ENCODE data around the gene CASP6. TPM values are rescaled to one million over a fixed set of nuclear protein-coding genes. Genes with fewer than 3 reads are reported as not detected.

The CASP6 gene
- total and polyA plus RNA-seq, 2 of the 8 experiments (the other 6 are each of a cell fraction or from before 2014, with no cell fraction given), result 29.5 to 35.1 TPM

DNA sequence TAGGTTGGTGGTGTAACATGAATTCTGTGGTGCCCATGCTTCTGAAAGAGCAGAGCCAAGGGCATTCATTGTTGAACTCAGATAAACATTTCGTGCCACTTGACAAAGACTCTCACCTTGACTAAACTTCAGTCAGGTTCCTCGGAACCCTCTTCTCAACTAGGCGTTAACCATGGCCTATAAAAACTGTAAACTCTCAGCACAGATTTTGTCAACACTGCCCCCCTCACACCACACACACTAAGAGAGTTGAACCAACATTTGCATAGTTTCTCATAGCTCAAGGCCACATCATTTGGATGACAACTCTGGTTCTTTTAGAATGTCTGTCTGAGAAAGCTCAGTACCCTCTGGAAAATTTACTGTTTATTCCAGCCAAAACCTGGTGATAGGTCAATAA is 28.1 kb downstream of the CASP6 start (continued):
- TF ChIP-seq NRF1 (IDR thresholded peaks at IDR 0.05; ENCODE audit: low read depth, low read length) (no peak), TEAD4 (IDR thresholded peaks at IDR 0.05; ENCODE audit: low read depth, low read length) (no peak), MAFK (IDR thresholded peaks at IDR 0.05; ENCODE audit: low read depth, low read length) (no peak), TBP (IDR thresholded peaks at IDR 0.05; ENCODE audit: low read depth, low read length) (no peak), POU5F1 (IDR thresholded peaks at IDR 0.05; ENCODE audit: low read depth, low read length) (no peak)
